Raji (cell line): Measurements from ENCODE around the gene UNC93A.

Experiments used
- POLR2A ChIP-seq: IDR thresholded peaks from 2 replicates; pipeline ENCODE4 v1.6.1; 2011; ENCODE audit warnings: low read depth, low read length, control low read depth; ENCODE audit not compliant: insufficient read depth

UNC93A gene

GRCh38 chr6:167307342-167307955 lies 16.3 kb downstream of the UNC93A start:
- no peak for TF ChIP-seq POLR2A

GRCh38 chr6:167308207-167308606 lies 17.1 kb downstream of the UNC93A start:
- no peak for TF ChIP-seq POLR2A

- no peak for TF ChIP-seq POLR2A
Observed at GRCh38 chr6:167311286-167311685, 20.2 kb downstream of the UNC93A start.

- TF ChIP-seq POLR2A, result no peak
Observed at GRCh38 chr6:167314180-167314821, 23.2 kb downstream of the UNC93A start.

GRCh38 chr6:167317172-167317571 lies 26.1 kb downstream of the UNC93A start:
- TF ChIP-seq POLR2A, result no peak

- TF ChIP-seq POLR2A, result no peak
Observed at GRCh38 chr6:167323111-167323510, 32.0 kb downstream of the UNC93A start.

- TF ChIP-seq POLR2A, result no peak
Observed at GRCh38 chr6:167324111-167324510, 33.0 kb downstream of the UNC93A start.

GRCh38 chr6:167325766-167326165 lies 34.7 kb downstream of the UNC93A start:
- no peak for TF ChIP-seq POLR2A

GRCh38 chr6:167327391-167327790 lies 36.3 kb downstream of the UNC93A start:
- no peak for TF ChIP-seq POLR2A

GRCh38 chr6:167328086-167328485 lies 37.0 kb downstream of the UNC93A start:
- no peak for TF ChIP-seq POLR2A

GRCh38 chr6:167329014-167329413 lies 37.9 kb downstream of the UNC93A start:
- no peak for TF ChIP-seq POLR2A

- no peak for TF ChIP-seq POLR2A
Observed at GRCh38 chr6:167330750-167331149, 39.6 kb downstream of the UNC93A start.

GRCh38 chr6:167331565-167331964 lies 40.5 kb downstream of the UNC93A start:
- TF ChIP-seq POLR2A, result no peak

GRCh38 chr6:167336844-167337630 lies 45.9 kb downstream of the UNC93A start:
- no peak for TF ChIP-seq POLR2A

- TF ChIP-seq POLR2A, result no peak
Observed at GRCh38 chr6:167337675-167338449, 46.7 kb downstream of the UNC93A start.
